Activated naive CD8-positive, alpha-beta T cell treated with anti-CD3 and anti-CD28 coated beads, Interleukin-2, amount 50 U/mL, for 24 hours (primary cell): ENCODE data around the gene KCNQ1.

Source experiments
- ATAC-seq: fragments of 150-1000 bp; cut with Tn5 transposase; one replicate; pipeline ENCODE4 v1.10.0; 2021
- DNase-seq: peaks from one replicate; pipeline ENCODE4 v3.0.0; 2021
- H3K27ac Mint-ChIP-seq: one replicate; pipeline ENCODE4 v1.8.0; 2021; ENCODE audit warnings: mild to moderate bottlenecking, mixed read lengths
- H3K27me3 Mint-ChIP-seq: one replicate; pipeline ENCODE4 v1.8.0; 2021; ENCODE audit warnings: mixed read lengths
- H3K36me3 Mint-ChIP-seq: one replicate; pipeline ENCODE4 v1.8.0; 2021; ENCODE audit warnings: low read depth, mixed read lengths
- H3K4me1 Mint-ChIP-seq: one replicate; pipeline ENCODE4 v1.8.0; 2021; ENCODE audit warnings: mixed read lengths
- H3K4me3 Mint-ChIP-seq: one replicate; pipeline ENCODE4 v1.8.0; 2021; ENCODE audit warnings: mild to moderate bottlenecking, moderate library complexity, mixed read lengths
- H3K9me3 Mint-ChIP-seq: one replicate; pipeline ENCODE4 v1.8.0; 2021; ENCODE audit warnings: mixed read lengths

Gene KCNQ1

GRCh38 chr11:2807801-2808241, 363.0 kb downstream of the KCNQ1 start:
- no peaks in the 10 kb centered on the region for H3K27me3 Mint-ChIP-seq
- ATAC-seq = no peak
- H3K36me3 Mint-ChIP-seq = no peaks in the 10 kb centered on the region
- no peak for DNase-seq
- no peaks in the 10 kb centered on the region for H3K9me3 Mint-ChIP-seq
- H3K27ac Mint-ChIP-seq = no peak overlapping the region
- H3K4me3 Mint-ChIP-seq = no peak overlapping the region
- H3K4me1 Mint-ChIP-seq = peaks cover 25% of the 10 kb centered on the region

- Mint-ChIP-seq H3K27me3 (no peaks in the 10 kb centered on the region), H3K9me3 (peaks cover 6% of the 10 kb centered on the region), H3K36me3 (peaks cover 4% of the 10 kb centered on the region), H3K27ac (no peak overlapping the region), H3K4me3 (no peak overlapping the region), H3K4me1 (peaks cover 36% of the 10 kb centered on the region)
- DNase-seq = peak; percentile 38
- ATAC-seq = no peak
Observed at GRCh38 chr11:2808850-2809846, 364.3 kb downstream of the KCNQ1 start.

- H3K27ac Mint-ChIP-seq = no peak overlapping the region
- no peak for DNase-seq
- H3K9me3 Mint-ChIP-seq = peaks cover 7% of the 10 kb centered on the region
- no peaks in the 10 kb centered on the region for H3K27me3 Mint-ChIP-seq
- no peak for ATAC-seq
- H3K36me3 Mint-ChIP-seq = peaks cover 4% of the 10 kb centered on the region
- H3K4me1 Mint-ChIP-seq = peaks cover 36% of the 10 kb centered on the region
- H3K4me3 Mint-ChIP-seq = no peak overlapping the region
Observed at GRCh38 chr11:2809854-2810253, 365.0 kb downstream of the KCNQ1 start.

- Mint-ChIP-seq H3K36me3 (peaks cover 4% of the 10 kb centered on the region), H3K4me3 (no peak overlapping the region), H3K9me3 (peaks cover 7% of the 10 kb centered on the region), H3K27me3 (no peaks in the 10 kb centered on the region), H3K27ac (no peak overlapping the region), H3K4me1 (peaks cover 36% of the 10 kb centered on the region)
- ATAC-seq = no peak
- DNase-seq = no peak
Observed at GRCh38 chr11:2810411-2811205, 365.8 kb downstream of the KCNQ1 start.

- Mint-ChIP-seq H3K27me3 (no peaks in the 10 kb centered on the region), H3K27ac (no peak overlapping the region), H3K9me3 (peaks cover 12% of the 10 kb centered on the region), H3K36me3 (peaks cover 8% of the 10 kb centered on the region), H3K4me3 (no peak overlapping the region), H3K4me1 (peaks cover 36% of the 10 kb centered on the region)
- no peak for DNase-seq
- ATAC-seq = no peak
Observed at GRCh38 chr11:2811206-2812091, 366.6 kb downstream of the KCNQ1 start.

GRCh38 chr11:2812371-2812991, 367.7 kb downstream of the KCNQ1 start:
- DNase-seq = peak; percentile 17
- H3K27ac Mint-ChIP-seq = peak overlapping the region; percentile 84
- no peaks in the 10 kb centered on the region for H3K27me3 Mint-ChIP-seq
- peaks cover 36% of the 10 kb centered on the region for H3K4me1 Mint-ChIP-seq
- H3K9me3 Mint-ChIP-seq = peaks cover 12% of the 10 kb centered on the region
- H3K4me3 Mint-ChIP-seq = no peak overlapping the region
- ATAC-seq = no peak
- peaks cover 8% of the 10 kb centered on the region for H3K36me3 Mint-ChIP-seq

- peak overlapping the region; percentile 47 for H3K4me3 Mint-ChIP-seq
Observed at GRCh38 chr11:2813141-2813908, 368.5 kb downstream of the KCNQ1 start.

GRCh38 chr11:2813968-2814367, 369.2 kb downstream of the KCNQ1 start:
- peaks cover 30% of the 10 kb centered on the region for H3K4me1 Mint-ChIP-seq
- no peak overlapping the region for H3K27ac Mint-ChIP-seq
- ATAC-seq = no peak
- H3K4me3 Mint-ChIP-seq = no peak overlapping the region
- H3K27me3 Mint-ChIP-seq = no peaks in the 10 kb centered on the region
- peaks cover 14% of the 10 kb centered on the region for H3K9me3 Mint-ChIP-seq
- peaks cover 8% of the 10 kb centered on the region for H3K36me3 Mint-ChIP-seq
- DNase-seq = no peak

More at GRCh38 chr11:2813141-2813908, 368.5 kb downstream of the KCNQ1 start:
- H3K27ac Mint-ChIP-seq = peak overlapping the region; percentile 84
- peaks cover 12% of the 10 kb centered on the region for H3K9me3 Mint-ChIP-seq
- H3K36me3 Mint-ChIP-seq = peaks cover 8% of the 10 kb centered on the region
- ATAC-seq (peak; percentile 90), DNase-seq (peak; percentile 52)
- H3K4me1 Mint-ChIP-seq = peaks cover 34% of the 10 kb centered on the region
- H3K27me3 Mint-ChIP-seq = no peaks in the 10 kb centered on the region

GRCh38 chr11:2814751-2815150, 369.9 kb downstream of the KCNQ1 start:
- Mint-ChIP-seq H3K27ac (no peak overlapping the region), H3K27me3 (no peaks in the 10 kb centered on the region), H3K4me3 (no peak overlapping the region), H3K4me1 (peaks cover 24% of the 10 kb centered on the region), H3K36me3 (peaks cover 8% of the 10 kb centered on the region), H3K9me3 (peaks cover 21% of the 10 kb centered on the region)
- no peak for DNase-seq
- no peak for ATAC-seq

GRCh38 chr11:2815762-2816496, 371.1 kb downstream of the KCNQ1 start:
- Mint-ChIP-seq H3K9me3 (peaks cover 24% of the 10 kb centered on the region), H3K4me3 (no peak overlapping the region), H3K4me1 (peaks cover 21% of the 10 kb centered on the region), H3K36me3 (peaks cover 9% of the 10 kb centered on the region), H3K27ac (no peak overlapping the region), H3K27me3 (no peaks in the 10 kb centered on the region)
- DNase-seq (no peak), ATAC-seq (no peak)

- DNase-seq = no peak
- Mint-ChIP-seq H3K9me3 (peaks cover 24% of the 10 kb centered on the region), H3K36me3 (peaks cover 9% of the 10 kb centered on the region), H3K27me3 (no peaks in the 10 kb centered on the region), H3K4me3 (no peak overlapping the region), H3K27ac (no peak overlapping the region), H3K4me1 (peaks cover 21% of the 10 kb centered on the region)
- ATAC-seq = no peak
Observed at GRCh38 chr11:2816523-2816922, 371.7 kb downstream of the KCNQ1 start.

GRCh38 chr11:2816941-2817421, 372.2 kb downstream of the KCNQ1 start:
- Mint-ChIP-seq H3K36me3 (peaks cover 13% of the 10 kb centered on the region), H3K4me1 (peaks cover 20% of the 10 kb centered on the region), H3K4me3 (no peak overlapping the region), H3K9me3 (peaks cover 29% of the 10 kb centered on the region), H3K27ac (no peak overlapping the region), H3K27me3 (no peaks in the 10 kb centered on the region)
- ATAC-seq (no peak), DNase-seq (no peak)
